DND-41 (cell line): ENCODE results near the gene GLB1L.

Source experiments
- ATAC-seq: fragments of 200-7000 bp; cut with Tn5 transposase; 3 replicates; pipeline ENCODE4 v1.9.1; 2021; ENCODE audit warnings: low read depth; ENCODE audit not compliant: insufficient read depth
- DNase-seq: peaks from one replicate; pipeline ENCODE4 v3.0.0-alpha.2; 2020
- H2AFZ ChIP-seq: 2 replicates; pipeline ENCODE4 v1.6.0; 2012; ENCODE audit warnings: low read depth, low read length
- H3K27ac ChIP-seq: 2 replicates; pipeline ENCODE4 v1.5.1; 2012; ENCODE audit warnings: low read length, inconsistent platforms
- H3K27me3 ChIP-seq: fragments of 200-600 bp; sonication (generic); 2 replicates; pipeline ENCODE4 v1.6.0; 2012; ENCODE audit warnings: low read length, mild to moderate bottlenecking, inconsistent platforms; ENCODE audit not compliant: insufficient read depth, poor library complexity
- H3K36me3 ChIP-seq: 2 replicates; pipeline ENCODE4 v1.5.1; 2012; ENCODE audit warnings: low read length, inconsistent platforms; ENCODE audit not compliant: insufficient read depth
- H3K4me1 ChIP-seq: 2 replicates; pipeline ENCODE4 v1.5.1; 2012; ENCODE audit warnings: mild to moderate bottlenecking, low read length; ENCODE audit not compliant: insufficient read depth
- H3K4me2 ChIP-seq: 2 replicates; pipeline ENCODE4 v1.6.0; 2012; ENCODE audit warnings: mild to moderate bottlenecking, moderate library complexity, low read length, inconsistent platforms; ENCODE audit not compliant: insufficient read depth
- H3K4me3 ChIP-seq, 2 experiments: fragments of 200-600 bp in 1 of 2; shearing (Covaris generic) in 1 of 2; 2 replicates each; pipeline ENCODE4 v1.5.1; 2012 to 2016; ENCODE audit warnings: inconsistent platforms in 2 of 2, low read length in 2 of 2, mild to moderate bottlenecking in 2 of 2, low read depth in 1 of 2, moderate library complexity in 1 of 2
- H3K79me2 ChIP-seq: 2 replicates; pipeline ENCODE4 v1.6.0; 2012; ENCODE audit warnings: low read length, inconsistent platforms; ENCODE audit not compliant: insufficient read depth
- H3K9ac ChIP-seq: 2 replicates; pipeline ENCODE4 v1.6.0; 2012; ENCODE audit warnings: low read depth, mild to moderate bottlenecking, inconsistent platforms, low read length, moderate library complexity
- H3K9me3 ChIP-seq: 2 replicates; pipeline ENCODE4 v1.5.1; 2012; ENCODE audit warnings: low read length, moderate library complexity, mild to moderate bottlenecking, inconsistent platforms; ENCODE audit not compliant: insufficient read depth, severe bottlenecking
- H4K20me1 ChIP-seq: 2 replicates; pipeline ENCODE4 v1.6.0; 2012; ENCODE audit warnings: low read length; ENCODE audit not compliant: insufficient read depth
- EZH2 ChIP-seq: IDR thresholded peaks from 3 replicates; pipeline ENCODE4 v1.6.1; 2012; ENCODE audit warnings: borderline replicate concordance, low read depth, mild to moderate bottlenecking, moderate library complexity, low read length, inconsistent platforms; ENCODE audit not compliant: severe bottlenecking
- TF ChIP-seq, protein P1 (sequence below): IDR thresholded peaks from 2 replicates; pipeline ENCODE4 v1.5.1; 2012; ENCODE audit warnings: borderline replicate concordance, low read length, moderate library complexity, mild to moderate bottlenecking; ENCODE audit not compliant: poor library complexity, severe bottlenecking; ENCODE audit errors: extremely low read depth

The GLB1L gene

DNA sequence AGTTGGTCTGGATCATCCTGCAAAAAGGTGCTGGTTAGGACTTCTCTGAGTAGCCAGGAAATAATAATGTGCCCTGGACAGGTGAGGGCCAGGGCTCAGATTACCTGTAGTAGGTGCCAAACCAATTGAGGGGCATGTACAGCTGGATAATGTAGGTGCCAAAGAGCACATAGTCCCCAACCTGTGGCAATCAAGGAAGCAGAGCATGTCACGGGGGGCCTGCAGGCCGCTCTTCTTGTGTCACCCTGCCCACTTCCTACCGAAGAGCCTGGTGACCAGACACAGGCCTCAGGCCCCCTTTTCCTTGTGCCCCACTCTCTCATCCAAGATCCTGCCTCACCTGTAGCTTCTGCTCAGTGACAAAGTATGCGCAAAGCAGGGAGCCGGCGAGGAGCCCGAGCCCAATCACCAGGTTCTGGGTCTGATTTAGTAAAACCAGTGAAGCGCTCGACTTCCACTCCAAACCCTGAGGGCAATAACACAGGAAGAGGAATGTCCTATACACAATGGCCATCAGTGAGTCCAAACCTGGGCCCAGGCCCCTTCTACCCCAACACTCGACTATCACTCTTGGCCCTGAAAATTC, 31.7 kb downstream of the GLB1L start:
- 0 out of 2 replicates have a peak, but pooled peaks cover 3% of the 10 kb centered on the region for H4K20me1 ChIP-seq
- peaks cover 47% of the 10 kb centered on the region for H3K36me3 ChIP-seq
- H3K9ac ChIP-seq: no peak overlapping the region
- no peak overlapping the region for H2AFZ ChIP-seq
- no peak overlapping the region for H3K4me3 ChIP-seq
- ATAC-seq: no peak
- H3K9me3 ChIP-seq: no peaks in the 10 kb centered on the region
- DNase-seq: no peak
- no peak overlapping the region for H3K4me2 ChIP-seq
- H3K79me2 ChIP-seq: no peaks in the 10 kb centered on the region
- H3K27ac ChIP-seq: no peak overlapping the region
- H3K4me1 ChIP-seq: peaks cover 13% of the 10 kb centered on the region
- no peaks in the 10 kb centered on the region for H3K27me3 ChIP-seq
- TF ChIP-seq, protein P1, sequence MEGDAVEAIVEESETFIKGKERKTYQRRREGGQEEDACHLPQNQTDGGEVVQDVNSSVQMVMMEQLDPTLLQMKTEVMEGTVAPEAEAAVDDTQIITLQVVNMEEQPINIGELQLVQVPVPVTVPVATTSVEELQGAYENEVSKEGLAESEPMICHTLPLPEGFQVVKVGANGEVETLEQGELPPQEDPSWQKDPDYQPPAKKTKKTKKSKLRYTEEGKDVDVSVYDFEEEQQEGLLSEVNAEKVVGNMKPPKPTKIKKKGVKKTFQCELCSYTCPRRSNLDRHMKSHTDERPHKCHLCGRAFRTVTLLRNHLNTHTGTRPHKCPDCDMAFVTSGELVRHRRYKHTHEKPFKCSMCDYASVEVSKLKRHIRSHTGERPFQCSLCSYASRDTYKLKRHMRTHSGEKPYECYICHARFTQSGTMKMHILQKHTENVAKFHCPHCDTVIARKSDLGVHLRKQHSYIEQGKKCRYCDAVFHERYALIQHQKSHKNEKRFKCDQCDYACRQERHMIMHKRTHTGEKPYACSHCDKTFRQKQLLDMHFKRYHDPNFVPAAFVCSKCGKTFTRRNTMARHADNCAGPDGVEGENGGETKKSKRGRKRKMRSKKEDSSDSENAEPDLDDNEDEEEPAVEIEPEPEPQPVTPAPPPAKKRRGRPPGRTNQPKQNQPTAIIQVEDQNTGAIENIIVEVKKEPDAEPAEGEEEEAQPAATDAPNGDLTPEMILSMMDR: no peak
- TF ChIP-seq EZH2: no peak

DNA sequence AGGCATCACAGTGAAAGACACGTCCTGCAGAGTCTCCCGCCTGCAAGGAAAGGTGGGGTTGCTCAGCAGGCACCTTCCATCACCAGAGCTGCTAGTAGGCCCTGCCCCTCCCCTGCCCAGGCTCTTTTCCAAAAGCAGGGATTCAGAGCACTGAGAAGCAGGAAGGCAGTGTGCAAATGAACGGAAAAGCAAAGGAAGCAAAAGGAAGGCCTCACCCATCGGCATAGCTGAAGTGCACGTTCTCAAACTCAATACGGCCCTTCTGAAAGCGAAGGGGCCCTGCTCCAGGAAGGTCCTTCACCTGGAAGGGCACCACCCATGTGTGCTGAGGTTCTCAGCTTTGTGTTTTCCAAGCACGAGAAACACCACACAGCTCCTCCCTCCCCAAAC, 32.2 kb downstream of the GLB1L start:
- no peak overlapping the region for H2AFZ ChIP-seq
- DNase-seq (no peak), ATAC-seq (no peak)
- H3K4me1 ChIP-seq: peaks cover 13% of the 10 kb centered on the region
- H3K36me3 ChIP-seq: peaks cover 53% of the 10 kb centered on the region
- H3K27me3 ChIP-seq: no peaks in the 10 kb centered on the region
- no peaks in the 10 kb centered on the region for H3K9me3 ChIP-seq
- no peak overlapping the region for H3K4me3 ChIP-seq
- H3K4me2 ChIP-seq: no peak overlapping the region
- H3K79me2 ChIP-seq: no peaks in the 10 kb centered on the region
- TF ChIP-seq, protein P1: no peak
- TF ChIP-seq EZH2: no peak
- H4K20me1 ChIP-seq: 0 out of 2 replicates have a peak, but pooled peaks cover 3% of the 10 kb centered on the region
- no peak overlapping the region for H3K27ac ChIP-seq
- H3K9ac ChIP-seq: no peak overlapping the region

DNA sequence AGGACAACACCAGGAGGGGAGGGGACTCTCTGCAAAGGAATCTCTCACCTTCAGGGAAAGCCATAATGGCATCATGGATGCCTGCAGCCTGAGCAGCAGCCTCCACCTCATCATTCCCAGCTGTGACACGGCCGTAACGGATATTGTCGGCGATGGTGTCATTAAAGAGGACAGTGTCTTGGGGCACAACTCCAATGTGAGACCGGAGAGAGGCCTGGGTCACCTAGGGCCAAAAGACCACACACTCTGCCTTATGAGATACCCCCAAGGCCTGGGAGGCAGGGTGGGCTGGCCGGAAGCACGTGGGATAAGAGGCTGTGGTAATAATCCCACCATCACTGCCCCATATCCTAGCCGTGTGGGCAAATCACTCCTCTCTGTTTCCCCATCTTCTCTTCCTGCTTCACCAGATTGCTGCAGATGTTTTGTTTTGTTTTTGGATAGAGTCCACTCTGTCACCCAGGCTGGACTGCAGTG, 34.3 kb downstream of the GLB1L start:
- no peak overlapping the region for H3K4me2 ChIP-seq

More for the DNA sequence above, 34.3 kb downstream of the GLB1L start:
- no peak overlapping the region for H2AFZ ChIP-seq
- H3K27ac ChIP-seq: no peak overlapping the region
- H3K79me2 ChIP-seq: peaks cover 6% of the 10 kb centered on the region; the same call in 1 of the 2 replicates
- no peaks in the 10 kb centered on the region for H3K27me3 ChIP-seq
- DNase-seq: no peak
- no peaks in the 10 kb centered on the region for H3K9me3 ChIP-seq
- H4K20me1 ChIP-seq: peaks cover 10% of the 10 kb centered on the region
- H3K36me3 ChIP-seq: peaks cover 48% of the 10 kb centered on the region
- no peak overlapping the region for H3K9ac ChIP-seq
- ATAC-seq: no peak
- no peak overlapping the region for H3K4me3 ChIP-seq
- TF ChIP-seq, protein P1: no peak
- no peak for TF ChIP-seq EZH2
- H3K4me1 ChIP-seq: peaks cover 22% of the 10 kb centered on the region
